Body of pancreas (tissue), 4 donors: ENCODE results near the gene CD300H.

Experiments
- POLR2A ChIP-seq, 3 donors: fragments of 450-650 bp; IDR thresholded peaks; one replicate each; pipeline ENCODE4 v1.6.1; 2016; ENCODE audit warnings: antibody characterized with exemption in 3 of 3, mild to moderate bottlenecking in 2 of 3
- TF ChIP-seq, protein P1 (sequence below), 7 experiments: fragments of 450-650 bp in 4 of 7; fragments of 200-600 bp in 3 of 7; sonication (generic) in 3 of 7; IDR thresholded peaks; one replicate each; pipeline ENCODE4 v1.5.1; 2016 to 2019; ENCODE audit warnings: antibody characterized with exemption in 7 of 7

DNA sequence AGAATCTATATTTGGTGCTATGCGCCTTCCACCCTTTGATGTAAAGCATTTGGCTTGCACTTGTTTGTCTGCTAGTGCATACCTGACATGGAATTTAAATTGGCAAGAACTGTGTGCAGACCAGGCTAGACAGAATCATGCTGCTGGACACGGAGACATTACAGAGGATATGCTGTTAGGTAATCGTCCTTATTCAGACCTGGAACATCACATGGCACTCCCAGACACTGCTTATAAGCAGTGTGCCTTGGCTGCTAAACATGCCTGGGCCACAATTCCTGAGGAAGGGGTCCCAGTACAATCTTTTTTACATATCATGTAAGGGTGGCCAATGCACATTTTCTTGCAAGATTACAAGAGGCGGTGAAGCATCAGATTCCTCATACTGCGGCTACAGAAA, 18.4 kb upstream of the CD300H start:
- TF ChIP-seq, protein P1, sequence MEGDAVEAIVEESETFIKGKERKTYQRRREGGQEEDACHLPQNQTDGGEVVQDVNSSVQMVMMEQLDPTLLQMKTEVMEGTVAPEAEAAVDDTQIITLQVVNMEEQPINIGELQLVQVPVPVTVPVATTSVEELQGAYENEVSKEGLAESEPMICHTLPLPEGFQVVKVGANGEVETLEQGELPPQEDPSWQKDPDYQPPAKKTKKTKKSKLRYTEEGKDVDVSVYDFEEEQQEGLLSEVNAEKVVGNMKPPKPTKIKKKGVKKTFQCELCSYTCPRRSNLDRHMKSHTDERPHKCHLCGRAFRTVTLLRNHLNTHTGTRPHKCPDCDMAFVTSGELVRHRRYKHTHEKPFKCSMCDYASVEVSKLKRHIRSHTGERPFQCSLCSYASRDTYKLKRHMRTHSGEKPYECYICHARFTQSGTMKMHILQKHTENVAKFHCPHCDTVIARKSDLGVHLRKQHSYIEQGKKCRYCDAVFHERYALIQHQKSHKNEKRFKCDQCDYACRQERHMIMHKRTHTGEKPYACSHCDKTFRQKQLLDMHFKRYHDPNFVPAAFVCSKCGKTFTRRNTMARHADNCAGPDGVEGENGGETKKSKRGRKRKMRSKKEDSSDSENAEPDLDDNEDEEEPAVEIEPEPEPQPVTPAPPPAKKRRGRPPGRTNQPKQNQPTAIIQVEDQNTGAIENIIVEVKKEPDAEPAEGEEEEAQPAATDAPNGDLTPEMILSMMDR (IDR thresholded peaks at IDR 0.05): no peak
- TF ChIP-seq POLR2A (IDR thresholded peaks at IDR 0.05): no peak
